Epithelial cell of esophagus (primary cell): ENCODE measurements around the gene MDFI.

Experiments
- DNase-seq: peaks from one replicate; pipeline ENCODE4 v3.0.0; 2010; ENCODE audit warnings: low read depth
- H3K4me3 ChIP-seq: 2 replicates; pipeline ENCODE4 v1.5.1; 2011; ENCODE audit warnings: mild to moderate bottlenecking, low read length, control low read depth
- TF ChIP-seq, protein P1 (sequence below): IDR thresholded peaks from 2 replicates; pipeline ENCODE4 v1.5.1; 2011; ENCODE audit warnings: low read depth, mild to moderate bottlenecking, low read length, control low read depth, inconsistent platforms; ENCODE audit not compliant: insufficient read depth; ENCODE audit errors: missing control alignments

MDFI gene

DNA sequence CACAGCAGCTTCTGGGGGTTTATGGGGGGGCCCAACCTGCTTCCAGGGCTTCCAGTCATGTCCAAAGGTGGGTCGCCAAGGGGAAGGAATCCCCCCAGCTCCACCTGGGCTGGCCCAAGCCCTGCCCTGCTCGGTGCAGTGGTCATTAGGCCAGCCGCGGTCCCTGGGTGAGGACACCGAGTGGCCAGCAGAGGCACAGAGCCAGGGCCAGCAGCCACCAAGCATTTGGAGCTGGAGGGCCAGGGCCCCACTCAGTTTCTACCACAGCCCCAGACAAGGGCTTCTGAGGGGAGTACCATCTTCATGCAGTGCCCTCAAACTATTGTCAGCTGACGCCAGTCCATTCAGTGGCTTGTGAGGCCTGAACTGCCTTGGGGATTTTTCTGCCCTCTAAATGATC lies 57.6 kb downstream of the MDFI start:
- TF ChIP-seq, protein P1, sequence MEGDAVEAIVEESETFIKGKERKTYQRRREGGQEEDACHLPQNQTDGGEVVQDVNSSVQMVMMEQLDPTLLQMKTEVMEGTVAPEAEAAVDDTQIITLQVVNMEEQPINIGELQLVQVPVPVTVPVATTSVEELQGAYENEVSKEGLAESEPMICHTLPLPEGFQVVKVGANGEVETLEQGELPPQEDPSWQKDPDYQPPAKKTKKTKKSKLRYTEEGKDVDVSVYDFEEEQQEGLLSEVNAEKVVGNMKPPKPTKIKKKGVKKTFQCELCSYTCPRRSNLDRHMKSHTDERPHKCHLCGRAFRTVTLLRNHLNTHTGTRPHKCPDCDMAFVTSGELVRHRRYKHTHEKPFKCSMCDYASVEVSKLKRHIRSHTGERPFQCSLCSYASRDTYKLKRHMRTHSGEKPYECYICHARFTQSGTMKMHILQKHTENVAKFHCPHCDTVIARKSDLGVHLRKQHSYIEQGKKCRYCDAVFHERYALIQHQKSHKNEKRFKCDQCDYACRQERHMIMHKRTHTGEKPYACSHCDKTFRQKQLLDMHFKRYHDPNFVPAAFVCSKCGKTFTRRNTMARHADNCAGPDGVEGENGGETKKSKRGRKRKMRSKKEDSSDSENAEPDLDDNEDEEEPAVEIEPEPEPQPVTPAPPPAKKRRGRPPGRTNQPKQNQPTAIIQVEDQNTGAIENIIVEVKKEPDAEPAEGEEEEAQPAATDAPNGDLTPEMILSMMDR: no peak
- no peak for DNase-seq
- no peak overlapping the region for H3K4me3 ChIP-seq

DNA sequence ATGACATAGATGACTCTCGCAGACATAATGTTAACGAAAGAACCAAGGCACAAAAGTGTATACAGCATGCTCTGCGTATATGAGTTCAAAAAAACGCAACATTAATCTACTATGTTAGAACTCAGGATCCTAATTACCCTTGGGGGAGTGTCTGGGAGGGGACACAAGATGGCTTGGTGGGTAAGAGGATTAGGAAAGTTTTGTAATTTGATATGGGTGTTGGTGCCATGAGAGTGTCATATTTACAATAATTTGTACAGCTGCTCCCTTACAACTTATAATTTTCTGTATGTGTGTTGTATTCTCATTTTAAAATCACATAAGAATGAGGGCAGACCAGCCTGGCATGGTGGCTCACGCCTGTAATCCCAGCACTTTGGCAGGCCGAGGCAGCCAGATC lies 58.5 kb downstream of the MDFI start:
- DNase-seq: no peak
- TF ChIP-seq, protein P1: no peak
- no peak overlapping the region for H3K4me3 ChIP-seq

DNA sequence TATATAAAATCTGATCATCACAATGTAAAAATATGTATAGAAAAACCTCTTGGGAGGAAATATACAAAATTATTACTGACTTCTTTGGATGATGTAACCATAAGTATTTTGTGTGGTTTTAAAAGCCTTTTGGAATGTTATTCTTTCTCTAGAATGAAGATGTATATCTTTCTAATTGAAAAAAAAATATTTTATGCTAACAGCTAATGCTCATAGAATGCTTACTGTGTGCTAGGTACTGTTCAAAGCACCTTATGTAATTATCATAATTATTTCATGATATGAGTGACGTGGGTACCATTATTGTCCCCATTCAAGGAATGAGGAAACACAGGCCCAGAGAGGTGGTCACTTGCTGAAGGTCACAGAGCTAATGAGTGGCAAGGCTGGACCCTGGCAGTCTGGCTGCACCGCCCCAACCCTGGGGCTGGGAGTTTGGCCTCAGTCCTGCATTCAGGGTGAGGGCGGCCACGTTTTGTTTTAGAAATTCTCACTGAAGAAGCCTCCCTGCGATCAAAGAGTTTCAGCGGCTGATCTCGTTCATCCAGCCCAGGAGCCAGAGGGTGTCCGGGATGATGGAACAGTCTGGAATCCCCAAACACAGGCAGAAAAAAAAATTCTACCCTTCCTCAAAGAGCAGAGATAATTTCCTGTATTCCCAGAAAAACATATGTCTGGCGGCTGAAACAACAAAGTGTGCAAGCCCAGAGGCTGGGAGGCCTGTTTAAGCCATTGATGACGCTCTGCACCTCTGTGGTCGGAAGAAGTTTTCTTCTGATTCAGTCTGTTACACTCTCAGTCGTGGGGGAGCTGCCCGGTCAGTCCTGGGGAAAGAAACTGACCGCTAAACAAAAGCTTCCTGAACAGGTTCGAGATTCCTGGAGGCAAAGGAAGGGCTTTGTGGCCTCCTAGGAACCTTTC lies 59.9 kb downstream of the MDFI start:
- no peak overlapping the region for H3K4me3 ChIP-seq
- DNase-seq: no peak
- TF ChIP-seq, protein P1: no peak

DNA sequence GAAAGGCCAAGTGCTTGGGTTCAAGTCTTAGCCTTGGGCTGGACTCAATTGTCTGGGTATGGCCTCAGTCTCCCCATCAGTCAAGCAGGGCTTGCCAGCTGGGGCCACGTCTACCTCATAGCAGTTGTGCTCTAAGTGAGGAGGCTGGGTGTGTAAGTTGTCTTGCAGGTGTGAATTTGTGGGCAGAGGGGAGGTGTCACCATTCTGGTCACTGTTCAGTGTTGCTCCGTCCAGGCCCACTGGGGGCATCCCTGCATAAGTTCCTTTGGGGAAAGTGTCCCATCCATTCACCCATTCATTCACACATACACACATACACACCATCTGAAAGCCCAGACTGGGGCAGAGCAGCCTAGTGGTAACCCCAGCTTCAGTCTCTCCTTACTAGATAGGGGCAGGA lies 60.8 kb downstream of the MDFI start:
- TF ChIP-seq, protein P1: no peak

DNA sequence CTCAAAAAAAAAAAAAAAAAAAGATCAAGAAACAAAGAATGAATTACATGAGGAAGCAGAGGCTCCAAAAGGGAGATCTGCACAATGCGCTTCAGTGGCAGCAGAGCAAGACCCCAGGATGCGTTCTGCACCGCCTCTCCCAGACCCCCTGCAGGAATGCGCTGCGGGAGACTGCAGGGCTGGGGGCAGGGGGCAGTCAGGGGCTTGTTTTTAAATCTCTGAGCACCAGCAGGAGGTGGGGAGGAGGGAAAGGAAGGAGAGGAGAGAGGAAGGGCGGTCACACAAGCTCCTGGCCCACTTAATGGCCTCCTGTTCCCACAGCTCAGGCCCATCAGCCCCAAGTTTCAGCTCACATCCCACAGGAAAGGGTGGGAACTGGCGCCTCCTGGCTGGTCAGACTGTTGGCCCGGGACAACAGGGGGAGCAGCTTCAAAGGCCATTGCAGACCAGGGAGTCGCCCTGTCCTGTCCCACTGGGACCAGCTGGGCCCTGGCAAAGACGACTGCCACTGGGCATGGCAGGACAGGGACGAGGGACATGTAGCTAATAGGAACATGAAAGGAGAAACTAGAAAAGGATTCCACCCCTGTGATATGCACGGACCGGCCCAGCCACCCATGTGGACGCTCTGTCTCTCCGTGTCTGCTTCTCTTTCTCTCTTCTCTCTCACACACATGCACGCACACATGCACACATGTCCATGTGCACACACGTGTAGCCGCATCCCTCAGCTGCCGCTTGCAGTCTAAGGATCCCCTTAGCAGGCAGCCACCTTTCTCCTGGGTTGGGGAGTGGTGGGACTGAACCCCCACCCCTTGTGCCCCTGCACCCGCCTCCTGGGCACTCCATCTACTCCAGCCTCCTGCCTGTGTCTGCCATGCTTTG lies 62.4 kb downstream of the MDFI start:
- H3K4me3 ChIP-seq: no peak overlapping the region
- TF ChIP-seq, protein P1: no peak
- DNase-seq: no peak

More for the DNA sequence above, 60.8 kb downstream of the MDFI start:
- DNase-seq: no peak
- H3K4me3 ChIP-seq: no peak overlapping the region

DNA sequence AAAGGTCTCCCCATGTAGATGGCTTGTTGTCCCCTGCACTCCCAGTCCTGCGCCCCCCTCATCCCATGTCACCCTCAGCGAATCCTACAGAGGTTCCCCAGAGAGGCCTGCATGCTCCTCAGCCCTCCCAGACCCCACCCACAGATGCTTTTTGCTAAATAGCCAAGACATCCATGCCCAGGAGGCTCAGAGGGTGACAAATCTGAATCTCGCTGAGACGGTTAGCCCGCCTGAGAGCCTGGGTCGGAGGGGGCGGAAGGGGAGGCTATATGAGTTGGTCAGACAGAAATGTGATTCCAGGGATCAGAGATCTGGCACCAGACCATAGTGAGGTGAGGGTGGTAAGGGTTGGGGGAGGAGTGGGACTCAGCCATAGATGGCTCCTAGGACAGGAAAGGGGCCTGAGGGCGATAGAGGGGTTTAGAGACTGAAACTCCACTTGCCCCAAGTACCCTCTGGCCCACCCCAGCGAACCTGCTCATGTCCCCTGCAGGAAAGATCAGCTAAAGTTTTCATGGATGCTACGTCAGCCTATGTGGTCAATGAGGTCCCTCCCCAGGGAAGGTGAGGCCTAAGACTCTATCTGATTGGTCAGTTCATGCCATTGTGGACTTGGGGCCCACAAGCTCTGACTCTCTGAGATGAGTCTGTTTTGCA lies 63.9 kb downstream of the MDFI start:
- no peak overlapping the region for H3K4me3 ChIP-seq
- DNase-seq: no peak
- TF ChIP-seq, protein P1: no peak
